Stimulated activated naive CD4-positive, alpha-beta T cell treated with Interleukin-2 at 50 U/mL for 16 hours (primary cell): ENCODE measurements around the gene SLC15A5.

Source experiments
- DNase-seq: peaks from one replicate; lab custom pipeline; 2025; lab: John Stamatoyannopoulos, UW

Gene SLC15A5

GRCh38 chr12:16260206-16260605, 17.3 kb downstream of the SLC15A5 start:
- no peak for DNase-seq

DNA sequence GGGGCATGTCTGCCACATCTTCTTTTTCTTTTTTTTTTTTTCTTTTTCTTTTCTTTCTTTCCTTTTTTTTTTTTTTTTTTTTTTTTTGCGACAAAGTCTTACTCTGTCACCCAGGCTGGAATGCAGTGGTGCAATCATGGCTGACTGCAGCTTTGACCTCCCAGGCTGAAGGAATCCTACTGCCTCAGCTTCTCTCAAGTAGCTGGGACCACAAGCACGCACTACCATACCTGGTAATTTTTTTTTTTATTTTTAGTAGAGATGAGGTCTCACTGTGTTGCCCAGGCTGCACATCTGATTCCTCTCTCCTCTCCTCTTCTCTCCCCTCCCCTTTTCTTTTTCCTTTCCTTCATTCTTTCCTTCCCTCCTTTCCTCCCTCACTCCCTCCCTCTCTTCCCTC, 18.5 kb downstream of the SLC15A5 start:
- no peak for DNase-seq

DNA sequence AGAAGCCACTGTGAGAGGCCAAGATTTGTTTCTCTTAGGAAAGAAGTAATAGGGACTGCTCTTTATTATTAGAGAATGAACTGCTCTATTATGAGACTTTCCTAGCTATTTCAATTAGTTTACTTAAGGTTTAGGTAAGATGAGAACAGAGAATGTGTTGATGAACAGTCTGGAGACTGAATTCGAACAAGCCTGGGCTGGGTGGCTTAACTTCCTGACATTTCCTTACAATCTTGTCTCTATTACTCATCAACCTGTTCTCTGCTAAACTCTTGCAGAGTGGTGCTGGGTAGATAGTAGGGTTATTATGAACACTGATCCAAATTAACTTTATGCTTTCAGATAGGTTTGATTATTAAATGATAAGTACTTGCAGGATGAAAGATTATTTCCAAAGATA, 31.2 kb downstream of the SLC15A5 start:
- no peak for DNase-seq

GRCh38 chr12:16245209-16245608, 32.3 kb downstream of the SLC15A5 start:
- no peak for DNase-seq

GRCh38 chr12:16243487-16244412, 33.7 kb downstream of the SLC15A5 start:
- DNase-seq = no peak

DNA sequence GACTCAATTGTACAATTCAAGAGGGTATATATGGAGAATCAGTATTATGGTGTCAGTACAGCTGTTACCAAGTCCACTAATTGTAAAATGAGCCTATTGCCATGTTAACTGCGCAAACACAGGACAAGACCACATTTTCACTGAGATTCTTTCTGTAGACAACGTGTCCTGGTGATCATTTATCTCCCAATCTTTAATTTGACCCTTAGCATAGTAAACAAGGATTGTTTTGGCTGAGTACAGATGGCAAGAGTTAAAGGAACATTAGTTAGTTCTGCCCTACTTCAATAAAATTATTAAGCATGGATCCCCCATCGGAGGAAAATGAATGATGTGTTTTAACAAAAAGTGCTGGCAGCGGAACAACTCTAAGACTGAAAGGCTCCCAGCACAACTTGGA, 36.1 kb downstream of the SLC15A5 start:
- DNase-seq = no peak

- DNase-seq = no peak
These were observed 38.8 kb downstream of the SLC15A5 start for GRCh38 chr12:16238661-16239060.

DNA sequence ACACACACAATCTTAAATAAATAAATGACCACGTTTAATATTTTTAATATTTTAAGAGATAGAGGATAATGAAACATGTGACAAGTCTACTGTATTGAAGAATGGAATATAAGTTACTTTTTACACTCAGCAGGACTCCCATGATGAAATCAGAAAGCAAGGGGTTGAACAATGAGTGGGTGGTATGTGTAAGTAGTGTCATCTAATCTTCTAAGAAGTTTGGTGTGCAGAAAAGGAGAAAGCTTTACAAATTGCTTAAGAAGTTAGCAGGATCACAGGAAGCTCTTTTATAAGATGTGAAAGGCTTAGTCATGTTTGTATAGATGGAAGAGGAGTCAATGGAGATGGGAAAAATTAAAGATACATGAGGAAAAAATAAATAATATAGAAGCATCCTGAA, 47.8 kb downstream of the SLC15A5 start:
- DNase-seq = no peak

DNA sequence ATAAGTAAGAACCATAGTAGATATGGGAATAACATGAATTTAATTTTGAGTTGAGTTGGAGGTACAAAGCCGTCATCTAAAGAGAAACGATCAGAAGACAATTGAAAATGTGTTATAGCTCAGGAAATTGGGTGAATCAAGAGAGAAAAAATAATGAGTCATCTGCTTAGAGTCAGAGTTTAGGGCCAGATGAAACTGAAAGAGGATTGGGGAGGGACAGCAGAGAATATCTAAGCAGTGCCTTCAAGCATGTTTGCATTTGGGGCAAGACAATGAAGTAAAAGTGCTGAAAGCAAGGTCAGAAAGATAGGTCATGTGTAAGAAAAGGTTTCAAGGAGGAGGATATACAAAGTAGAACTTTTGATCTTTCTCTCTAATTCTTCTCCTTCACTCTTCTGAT, 49.4 kb downstream of the SLC15A5 start:
- DNase-seq = no peak

DNA sequence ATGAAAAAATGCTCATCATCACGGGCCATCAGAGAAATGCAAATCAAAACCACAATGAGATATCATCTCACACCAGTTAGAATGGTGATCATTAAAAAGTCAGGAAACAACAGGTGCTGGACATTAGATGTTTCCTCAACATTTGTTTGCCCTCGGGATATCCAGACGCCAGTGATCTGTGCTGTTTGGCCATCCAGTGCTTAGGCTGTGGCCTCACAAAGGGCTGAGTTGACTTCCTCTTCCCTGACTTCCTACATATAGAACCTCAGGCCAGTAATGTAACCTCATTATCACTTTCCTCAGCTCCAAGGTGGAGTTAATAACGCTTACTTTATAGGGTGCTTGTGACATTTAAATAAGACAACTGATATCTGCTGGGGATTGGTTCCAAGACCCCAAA, 51.8 kb downstream of the SLC15A5 start:
- no peak for DNase-seq

DNA sequence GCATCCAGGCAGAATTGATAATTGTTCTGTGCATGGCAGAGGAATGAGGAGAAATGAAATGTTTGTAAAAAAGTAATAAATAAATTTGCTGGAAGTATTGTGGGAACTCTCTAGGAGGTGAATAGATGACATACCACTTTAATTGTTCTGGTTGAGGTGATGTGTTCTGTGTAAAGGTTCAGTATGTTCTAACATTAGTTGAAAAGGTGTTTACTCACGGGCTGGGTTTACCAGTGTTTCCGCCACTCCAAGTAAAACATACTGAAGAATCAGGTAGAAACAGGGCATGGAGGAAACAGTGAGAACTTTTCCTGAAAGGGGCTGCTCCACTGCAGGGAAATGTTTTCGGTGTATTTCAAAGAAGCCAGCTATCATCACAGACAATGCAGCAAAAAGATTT, 53.3 kb downstream of the SLC15A5 start:
- DNase-seq = no peak

DNA sequence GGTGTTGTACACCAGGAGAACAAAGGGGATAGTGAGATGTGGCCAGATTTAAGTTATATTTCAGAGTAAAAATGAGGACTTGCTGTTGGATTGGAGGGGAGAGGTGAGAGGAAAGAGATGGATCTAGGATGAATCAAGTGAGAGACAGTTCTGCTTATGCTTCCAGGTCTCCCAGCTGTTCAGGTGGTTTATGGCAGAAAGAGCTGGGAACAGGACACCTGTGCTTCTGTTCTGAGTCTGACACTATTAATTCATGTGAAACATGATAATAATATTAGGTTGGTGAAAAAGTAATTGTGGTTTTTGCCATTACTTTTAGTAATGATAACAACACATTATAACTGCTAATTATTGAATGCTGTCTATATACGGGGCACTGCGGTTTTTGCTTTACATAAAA, 55.7 kb downstream of the SLC15A5 start:
- no peak for DNase-seq

DNA sequence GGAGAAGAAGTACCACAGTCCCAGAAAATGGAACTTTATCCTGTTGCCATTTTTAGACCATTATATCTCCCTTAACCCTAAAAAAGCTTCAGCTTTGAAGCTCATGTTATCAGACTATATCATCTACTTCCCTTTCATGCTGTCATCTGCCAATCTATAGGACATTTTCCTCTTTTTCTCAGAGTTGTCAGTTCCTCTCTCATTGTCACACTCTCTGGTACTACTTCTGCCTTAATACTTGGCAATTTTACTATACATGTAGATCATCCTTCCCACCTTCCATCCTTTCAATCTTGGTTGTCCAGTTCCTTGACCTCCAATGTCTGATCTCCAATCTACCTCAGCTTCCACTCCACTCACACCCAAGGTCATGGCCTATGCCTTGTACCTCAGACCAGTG, 57.4 kb downstream of the SLC15A5 start:
- no peak for DNase-seq

- no peak for DNase-seq
These were observed 58.3 kb downstream of the SLC15A5 start for GRCh38 chr12:16218934-16219751.

DNA sequence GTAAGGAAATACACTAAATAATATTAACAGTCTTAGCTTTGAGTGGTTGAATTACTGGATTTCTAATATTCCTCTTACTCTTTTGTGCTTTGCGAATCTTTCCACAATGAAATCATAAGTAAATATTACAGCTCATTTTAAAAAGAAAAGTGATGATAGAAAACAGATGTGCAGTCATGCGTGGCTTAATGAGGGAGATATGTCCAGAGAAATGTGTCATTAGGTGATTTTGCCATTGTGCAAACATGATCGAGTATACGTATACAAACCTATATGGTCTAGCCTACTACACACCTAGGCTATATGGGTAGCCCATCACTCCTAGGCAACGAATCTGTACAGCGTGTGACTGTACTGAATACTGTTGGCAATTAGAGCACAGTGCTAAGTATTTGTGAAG, 59.3 kb downstream of the SLC15A5 start:
- DNase-seq = no peak

GRCh38 chr12:16211731-16212130, 65.8 kb downstream of the SLC15A5 start:
- no peak for DNase-seq

DNA sequence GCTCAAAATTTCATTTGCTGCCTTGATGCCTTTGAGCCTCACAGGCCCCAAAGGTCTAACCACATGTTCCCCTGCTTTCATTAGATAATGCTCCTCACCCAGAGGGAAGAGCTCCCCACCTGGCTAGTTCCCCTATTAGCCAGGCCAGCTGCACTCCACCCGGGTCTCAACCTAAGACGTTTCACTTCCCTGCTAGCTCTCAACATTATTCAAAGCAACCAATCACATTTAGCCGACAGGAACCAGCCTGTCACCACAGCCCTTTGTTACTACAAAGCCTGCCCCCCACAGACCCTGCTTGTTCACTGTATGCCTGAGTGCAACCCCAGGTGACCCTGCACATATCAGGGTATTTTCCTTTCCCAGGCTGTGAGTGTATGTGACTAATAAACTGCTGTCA, 78.6 kb downstream of the SLC15A5 start:
- DNase-seq = no peak

DNA sequence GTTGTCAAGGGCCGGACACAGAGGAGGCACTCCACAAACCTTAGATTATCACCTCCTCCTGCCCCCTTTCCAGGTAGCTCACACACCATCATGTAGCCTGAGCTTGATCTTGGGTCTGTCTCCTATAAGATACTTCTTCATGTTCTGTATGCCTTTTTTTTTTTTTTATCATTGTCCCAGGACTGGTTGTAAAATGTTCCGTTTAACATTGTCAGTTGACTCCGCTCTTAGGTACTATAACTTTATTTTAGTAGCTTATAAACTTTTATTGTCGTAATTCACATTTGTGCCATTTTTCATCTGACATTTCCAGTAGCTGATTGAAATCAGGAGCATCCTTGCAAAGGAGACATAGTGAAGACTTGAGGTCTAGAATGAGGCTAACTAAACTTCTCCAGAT, 79.9 kb downstream of the SLC15A5 start:
- DNase-seq = no peak

DNA sequence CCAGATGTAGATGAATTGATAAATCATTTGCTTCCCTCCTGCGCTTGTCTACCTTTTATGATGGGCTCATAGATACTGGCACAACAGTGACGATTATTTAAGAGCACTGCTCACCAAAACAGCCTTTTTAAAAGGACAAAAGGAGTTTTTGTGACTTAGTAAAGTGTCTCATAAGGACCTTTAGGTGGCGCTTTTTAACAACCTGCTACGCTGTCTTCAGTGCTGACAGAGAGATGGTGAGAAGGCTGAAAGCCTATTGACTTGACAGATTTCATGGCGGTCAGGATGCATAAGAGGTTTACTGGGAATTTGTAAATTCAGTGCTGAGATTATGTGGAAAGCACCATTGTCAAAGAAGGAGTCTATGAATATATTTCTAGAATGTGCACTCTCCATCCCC, 87.6 kb downstream of the SLC15A5 start:
- no peak for DNase-seq

GRCh38 chr12:16187660-16188059, 89.8 kb downstream of the SLC15A5 start:
- no peak for DNase-seq

DNA sequence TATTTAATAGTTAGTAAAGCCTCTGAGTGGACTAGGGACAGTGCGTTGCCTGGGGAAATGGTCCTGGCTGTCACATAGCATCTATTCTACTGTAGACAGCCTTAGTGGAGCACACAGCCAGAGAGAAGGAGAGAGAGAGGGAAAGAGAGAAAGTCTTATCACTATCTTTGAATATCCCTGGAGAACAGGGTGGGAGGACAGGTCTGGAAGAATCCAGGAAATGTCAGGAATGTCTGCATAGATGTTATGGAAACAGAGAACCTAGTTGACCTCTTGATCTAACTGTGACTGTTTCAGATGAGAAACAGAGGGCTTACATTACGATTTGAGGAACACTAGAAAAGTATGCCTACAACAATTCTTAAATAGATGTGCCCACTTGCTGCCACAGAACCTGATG, 92.8 kb downstream of the SLC15A5 start:
- no peak for DNase-seq

DNA sequence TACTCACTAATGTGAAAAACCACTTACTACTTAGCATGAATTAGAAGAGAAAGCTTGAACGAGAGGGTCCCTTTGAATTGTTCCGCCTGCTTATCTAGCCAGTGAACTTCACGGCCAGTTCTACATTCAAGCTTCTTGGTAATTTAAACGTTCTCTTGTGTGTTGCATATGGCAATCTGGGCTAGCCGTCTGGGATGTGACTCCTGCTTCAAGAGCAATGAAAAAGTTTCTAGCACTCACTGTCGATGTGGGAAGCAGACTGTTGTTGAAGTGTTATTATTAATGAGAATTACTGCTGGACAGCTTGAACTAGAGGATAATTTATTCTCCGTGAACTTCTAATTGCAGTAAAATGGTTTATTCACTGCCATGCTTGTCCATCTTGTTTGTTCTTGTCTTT, 93.9 kb downstream of the SLC15A5 start:
- DNase-seq = no peak

- no peak for DNase-seq
These were observed 101.6 kb downstream of the SLC15A5 start for GRCh38 chr12:16175840-16176239.
